Panc1 (cell line): ENCODE measurements around the gene C3orf38. TPM values are rescaled to one million over a fixed set of nuclear protein-coding genes. Genes with fewer than 3 reads are reported as not detected.

Experiments
- ATAC-seq: fragments of 200-7000 bp; cut with Tn5 transposase; 2 replicates; pipeline ENCODE4 v1.9.1; 2020; ENCODE audit warnings: mild to moderate bottlenecking, moderate library complexity
- BruUV-seq: library from RNA; stranded (reverse); fragments of 400-500 nt; replicated peaks from 2 replicates; lab custom pipeline; 2021; lab: Mats Ljungman, UMichigan
- CTCF ChIA-PET: fragments of 300-600 bp; sonication (Branson Sonifier 250); formaldehyde crosslinking; loops from one replicate; lab custom pipeline; 2022; ENCODE audit warnings: antibody characterized with exemption; lab: Charles Lee
- POLR2A ChIA-PET: fragments of 300-600 bp; sonication (Branson Sonifier 250); formaldehyde crosslinking; loops from one replicate; lab custom pipeline; 2022; ENCODE audit warnings: antibody characterized with exemption; lab: Charles Lee
- DNase-seq: peaks from one replicate; pipeline ENCODE4 v3.0.0-alpha.2; 2010; ENCODE audit warnings: low read depth, low spot score
- H3K27ac ChIP-seq: 2 replicates; pipeline ENCODE4 v1.5.1; 2011; ENCODE audit warnings: mild to moderate bottlenecking, low read length, inconsistent platforms
- H3K27me3 ChIP-seq: fragments of 200-500 bp; sonication (Bioruptor generic); 2 replicates; pipeline ENCODE4 v1.6.0; 2014; ENCODE audit warnings: low read length, inconsistent platforms; ENCODE audit not compliant: control insufficient read depth, insufficient read depth
- H3K36me3 ChIP-seq: fragments of 200-500 bp; sonication (Bioruptor generic); 2 replicates; pipeline ENCODE4 v1.5.1; 2014; ENCODE audit warnings: inconsistent platforms, mild to moderate bottlenecking, low read length, moderate library complexity; ENCODE audit not compliant: control insufficient read depth, insufficient read depth
- H3K4me1 ChIP-seq: 2 replicates; pipeline ENCODE4 v1.5.1; 2011; ENCODE audit warnings: inconsistent platforms, mild to moderate bottlenecking, low read length, moderate library complexity; ENCODE audit not compliant: control insufficient read depth, insufficient read depth
- H3K4me3 ChIP-seq, 2 experiments: 2 replicates each; pipeline ENCODE4 v1.5.1; 2011 to 2012; ENCODE audit warnings: low read depth in 2 of 2, low read length in 2 of 2, mild to moderate bottlenecking in 2 of 2, inconsistent platforms in 1 of 2, moderate library complexity in 1 of 2
- H3K9me3 ChIP-seq: fragments of 200-500 bp; sonication (Bioruptor generic); 2 replicates; pipeline ENCODE4 v1.5.1; 2014; ENCODE audit warnings: low read depth, mild to moderate bottlenecking, inconsistent platforms, low read length, moderate library complexity; ENCODE audit not compliant: control insufficient read depth, insufficient read depth
- POLR2AphosphoS5 ChIP-seq: IDR thresholded peaks from 2 replicates; pipeline ENCODE4 v1.6.1; 2012; ENCODE audit warnings: mild to moderate bottlenecking, low read depth, low read length, moderate library complexity
- SIN3A ChIP-seq: IDR thresholded peaks from 2 replicates; pipeline ENCODE4 v1.6.1; 2012; ENCODE audit warnings: low read depth, mild to moderate bottlenecking, low read length, moderate library complexity, borderline replicate concordance; ENCODE audit not compliant: insufficient read depth
- TCF7L2 ChIP-seq: IDR thresholded peaks from 2 replicates; pipeline ENCODE4 v1.6.1; 2011; ENCODE audit warnings: mild to moderate bottlenecking, low read depth, low read length, inconsistent platforms
- in situ Hi-C: cut with HindIII; loops from 2 replicates; pipeline ENCODE4 v1.10.0; 2016; ENCODE audit warnings: low sequenced_read_pairs, low pct_unique_long_range_greater_than_20kb
- intact Hi-C: fragments of 100-400 bp; cut with micrococcal nuclease; formaldehyde crosslinking; loops from one replicate; pipeline ENCODE4 v1.10.0; 2022; ENCODE audit not compliant: unreplicated experiment
- total RNA-seq: library from RNA; stranded (reverse); gene quantifications from one replicate; pipeline ENCODE4 v1.2.1, GENCODE V29; 2021; ENCODE audit not compliant: unreplicated experiment
- TF ChIP-seq, protein P1 (sequence below), 2 experiments: IDR thresholded peaks; 2 replicates each; pipeline ENCODE4 v1.6.1; 2011 to 2012; ENCODE audit warnings: low read depth in 2 of 2, control low read depth in 1 of 2, low read length in 1 of 2, mild to moderate bottlenecking in 1 of 2, moderate library complexity in 1 of 2; ENCODE audit not compliant: insufficient read depth in 1 of 2
- TF ChIP-seq, protein P2 (sequence below): fragments of 450-650 bp; IDR thresholded peaks from 2 replicates; pipeline ENCODE4 v1.5.1; 2017; ENCODE audit warnings: mild to moderate bottlenecking

Gene C3orf38
- total RNA-seq, 1 experiment from 2014 or later: 14.3 TPM

DNA sequence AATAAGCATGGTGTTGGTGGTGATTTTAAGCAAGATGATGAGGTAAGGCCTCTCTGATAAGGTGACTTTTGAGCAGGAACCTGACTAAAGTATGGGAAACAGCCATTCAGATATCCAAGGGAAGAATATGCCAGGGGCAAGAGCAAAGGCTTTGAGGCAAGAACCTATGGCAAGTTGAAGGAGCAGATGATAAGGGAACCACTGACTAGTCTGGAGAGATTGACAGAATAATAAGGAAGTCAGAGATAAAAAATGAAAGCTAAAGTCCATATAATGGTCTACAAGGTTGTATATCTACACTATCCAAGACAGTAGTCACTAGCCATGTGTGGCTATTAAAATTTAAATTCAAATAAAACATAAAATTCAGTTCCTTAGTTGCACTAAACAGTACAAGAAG, 2.5 kb upstream of the C3orf38 start:
- DNase-seq (no peak), ATAC-seq (no peak)
- no peaks in the 10 kb centered on the region for H3K9me3 ChIP-seq
- ChIA-PET CTCF (no interaction called here), POLR2A (no interaction called here)
- no TSS peak for BruUV-seq
- H3K4me1 ChIP-seq: peaks cover 4% of the 10 kb centered on the region
- no peaks in the 10 kb centered on the region; the same call in 1 of the 2 replicates for H3K36me3 ChIP-seq
- H3K4me3 ChIP-seq: no peak overlapping the region
- TF ChIP-seq, protein P1, sequence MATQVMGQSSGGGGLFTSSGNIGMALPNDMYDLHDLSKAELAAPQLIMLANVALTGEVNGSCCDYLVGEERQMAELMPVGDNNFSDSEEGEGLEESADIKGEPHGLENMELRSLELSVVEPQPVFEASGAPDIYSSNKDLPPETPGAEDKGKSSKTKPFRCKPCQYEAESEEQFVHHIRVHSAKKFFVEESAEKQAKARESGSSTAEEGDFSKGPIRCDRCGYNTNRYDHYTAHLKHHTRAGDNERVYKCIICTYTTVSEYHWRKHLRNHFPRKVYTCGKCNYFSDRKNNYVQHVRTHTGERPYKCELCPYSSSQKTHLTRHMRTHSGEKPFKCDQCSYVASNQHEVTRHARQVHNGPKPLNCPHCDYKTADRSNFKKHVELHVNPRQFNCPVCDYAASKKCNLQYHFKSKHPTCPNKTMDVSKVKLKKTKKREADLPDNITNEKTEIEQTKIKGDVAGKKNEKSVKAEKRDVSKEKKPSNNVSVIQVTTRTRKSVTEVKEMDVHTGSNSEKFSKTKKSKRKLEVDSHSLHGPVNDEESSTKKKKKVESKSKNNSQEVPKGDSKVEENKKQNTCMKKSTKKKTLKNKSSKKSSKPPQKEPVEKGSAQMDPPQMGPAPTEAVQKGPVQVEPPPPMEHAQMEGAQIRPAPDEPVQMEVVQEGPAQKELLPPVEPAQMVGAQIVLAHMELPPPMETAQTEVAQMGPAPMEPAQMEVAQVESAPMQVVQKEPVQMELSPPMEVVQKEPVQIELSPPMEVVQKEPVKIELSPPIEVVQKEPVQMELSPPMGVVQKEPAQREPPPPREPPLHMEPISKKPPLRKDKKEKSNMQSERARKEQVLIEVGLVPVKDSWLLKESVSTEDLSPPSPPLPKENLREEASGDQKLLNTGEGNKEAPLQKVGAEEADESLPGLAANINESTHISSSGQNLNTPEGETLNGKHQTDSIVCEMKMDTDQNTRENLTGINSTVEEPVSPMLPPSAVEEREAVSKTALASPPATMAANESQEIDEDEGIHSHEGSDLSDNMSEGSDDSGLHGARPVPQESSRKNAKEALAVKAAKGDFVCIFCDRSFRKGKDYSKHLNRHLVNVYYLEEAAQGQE (IDR thresholded peaks at IDR 0.05; ENCODE audit: insufficient read depth in 1 of 2, low read depth in 2 of 2, low read length in 1 of 2): no peak
- no peak for TF ChIP-seq POLR2AphosphoS5
- TF ChIP-seq, protein P2, sequence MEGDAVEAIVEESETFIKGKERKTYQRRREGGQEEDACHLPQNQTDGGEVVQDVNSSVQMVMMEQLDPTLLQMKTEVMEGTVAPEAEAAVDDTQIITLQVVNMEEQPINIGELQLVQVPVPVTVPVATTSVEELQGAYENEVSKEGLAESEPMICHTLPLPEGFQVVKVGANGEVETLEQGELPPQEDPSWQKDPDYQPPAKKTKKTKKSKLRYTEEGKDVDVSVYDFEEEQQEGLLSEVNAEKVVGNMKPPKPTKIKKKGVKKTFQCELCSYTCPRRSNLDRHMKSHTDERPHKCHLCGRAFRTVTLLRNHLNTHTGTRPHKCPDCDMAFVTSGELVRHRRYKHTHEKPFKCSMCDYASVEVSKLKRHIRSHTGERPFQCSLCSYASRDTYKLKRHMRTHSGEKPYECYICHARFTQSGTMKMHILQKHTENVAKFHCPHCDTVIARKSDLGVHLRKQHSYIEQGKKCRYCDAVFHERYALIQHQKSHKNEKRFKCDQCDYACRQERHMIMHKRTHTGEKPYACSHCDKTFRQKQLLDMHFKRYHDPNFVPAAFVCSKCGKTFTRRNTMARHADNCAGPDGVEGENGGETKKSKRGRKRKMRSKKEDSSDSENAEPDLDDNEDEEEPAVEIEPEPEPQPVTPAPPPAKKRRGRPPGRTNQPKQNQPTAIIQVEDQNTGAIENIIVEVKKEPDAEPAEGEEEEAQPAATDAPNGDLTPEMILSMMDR: no peak
- in situ Hi-C loops: no loop called here
- no peaks in the 10 kb centered on the region for H3K27me3 ChIP-seq
- H3K27ac ChIP-seq: no peak overlapping the region
- intact Hi-C loops: no loop called here

DNA sequence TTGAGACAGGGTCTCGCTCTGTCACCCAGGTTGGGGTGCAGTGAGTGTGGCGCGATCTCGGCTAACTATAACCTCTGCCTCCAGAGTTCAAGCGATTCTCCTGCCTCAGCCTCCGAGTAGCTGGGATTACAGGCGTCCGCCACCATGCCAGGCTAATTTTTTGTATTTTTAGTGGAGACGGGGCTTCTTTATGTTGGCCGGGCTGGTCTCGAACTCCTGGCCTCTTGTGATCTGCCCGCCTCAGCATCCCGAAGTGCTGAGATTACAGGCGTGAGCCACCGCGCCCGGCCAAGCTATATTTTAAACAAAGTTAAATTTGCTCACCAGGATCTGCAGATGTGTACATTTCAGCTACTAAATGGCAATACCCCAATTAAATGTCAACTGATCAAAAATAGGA, 1.1 kb upstream of the C3orf38 start:
- H3K4me3 ChIP-seq: peak overlapping the region; percentile 78 to 96
- no peaks in the 10 kb centered on the region; the same call in 1 of the 2 replicates for H3K36me3 ChIP-seq
- in situ Hi-C loops (no loop called here), intact Hi-C loops (no loop called here)
- POLR2A ChIA-PET: interaction anchor here (0.7 kb wide), 1 partner anchor 899 kb away, joined by 3 read pairs; no protein-coding TSS in a partner anchor
- H3K27ac ChIP-seq: peak overlapping the region; percentile 91
- DNase-seq (no peak), ATAC-seq (no peak)
- H3K4me1 ChIP-seq: peaks cover 4% of the 10 kb centered on the region
- TF ChIP-seq, protein P2: no peak
- TF ChIP-seq POLR2AphosphoS5 (no peak), SIN3A (no peak), TCF7L2 (no peak)
- TF ChIP-seq, protein P1 (IDR thresholded peaks at IDR 0.05; ENCODE audit: insufficient read depth in 1 of 2, low read depth in 2 of 2, low read length in 1 of 2): no peak
- H3K9me3 ChIP-seq: no peaks in the 10 kb centered on the region
- BruUV-seq: no TSS peak
- no peaks in the 10 kb centered on the region for H3K27me3 ChIP-seq
- CTCF ChIA-PET: no interaction called here
